Kidney tubule cell (primary cell): ENCODE results near the gene SLC26A1.
"Not testable (repeated sequence)": the region's sequence is repeated elsewhere in the genome, so short reads cannot be mapped to it uniquely, and the experiment has no call there.

Source experiments
- DNase-seq: peaks from one replicate; pipeline ENCODE4 v3.0.0-alpha.2; 2018; ENCODE audit warnings: low spot score

The SLC26A1 gene

GRCh38 chr4:954211-955020 lies 38.8 kb downstream of the SLC26A1 start:
- no peak for DNase-seq

- DNase-seq, result no peak
Measured at GRCh38 chr4:953574-953915, 39.7 kb downstream of the SLC26A1 start.

GRCh38 chr4:952881-953573 lies 40.2 kb downstream of the SLC26A1 start:
- no peak for DNase-seq

GRCh38 chr4:951594-952468 lies 41.4 kb downstream of the SLC26A1 start:
- DNase-seq, result no peak

- DNase-seq, result no peak
Measured at GRCh38 chr4:951186-951585, 42.0 kb downstream of the SLC26A1 start.

GRCh38 chr4:950136-951020 lies 42.8 kb downstream of the SLC26A1 start:
- DNase-seq, result no peak

GRCh38 chr4:949656-950055 lies 43.5 kb downstream of the SLC26A1 start:
- DNase-seq, result no peak

- no peak for DNase-seq
Measured at GRCh38 chr4:948936-949300, 44.3 kb downstream of the SLC26A1 start.

GRCh38 chr4:948101-948935 lies 44.9 kb downstream of the SLC26A1 start:
- DNase-seq, result no peak

GRCh38 chr4:947491-947971 lies 45.7 kb downstream of the SLC26A1 start:
- no peak for DNase-seq

- no peak for DNase-seq
Measured at GRCh38 chr4:946517-947471, 46.4 kb downstream of the SLC26A1 start.

GRCh38 chr4:946103-946450 lies 47.1 kb downstream of the SLC26A1 start:
- no peak for DNase-seq

GRCh38 chr4:945274-946102 lies 47.7 kb downstream of the SLC26A1 start:
- no peak for DNase-seq

GRCh38 chr4:939508-939907 lies 53.7 kb downstream of the SLC26A1 start:
- not testable (repeated sequence) for DNase-seq
